Ishikawa (cell line): ENCODE results near the gene GYG2.

Experiments
- CEBPB ChIP-seq: IDR thresholded peaks from 2 replicates; pipeline ENCODE4 v1.6.1; 2012
- CREB1 ChIP-seq: IDR thresholded peaks from 2 replicates; pipeline ENCODE4 v1.6.1; 2012; ENCODE audit warnings: low read depth
- EGR1 ChIP-seq: IDR thresholded peaks from 2 replicates; pipeline ENCODE4 v1.6.1; 2012
- EP300 ChIP-seq: IDR thresholded peaks from 2 replicates; pipeline ENCODE4 v1.6.1; 2012; ENCODE audit warnings: borderline replicate concordance
- FOXM1 ChIP-seq: IDR thresholded peaks from 2 replicates; pipeline ENCODE4 v1.6.1; 2012; ENCODE audit warnings: low read depth, borderline replicate concordance
- RAD21 ChIP-seq: IDR thresholded peaks from 2 replicates; pipeline ENCODE4 v1.6.1; 2012; ENCODE audit warnings: low read depth
- TAF1 ChIP-seq: IDR thresholded peaks from 2 replicates; pipeline ENCODE4 v1.6.1; 2012; ENCODE audit warnings: low read depth, mild to moderate bottlenecking
- TEAD4 ChIP-seq: IDR thresholded peaks from 2 replicates; pipeline ENCODE4 v1.6.1; 2012
- YY1 ChIP-seq: IDR thresholded peaks from 2 replicates; pipeline ENCODE4 v1.6.1; 2012; ENCODE audit warnings: low read depth
- ZBTB7A ChIP-seq: IDR thresholded peaks from 2 replicates; pipeline ENCODE4 v1.6.1; 2012; ENCODE audit warnings: low read depth
- TF ChIP-seq, protein P1 (sequence below): IDR thresholded peaks from 2 replicates; pipeline ENCODE4 v1.6.1; 2012; ENCODE audit warnings: low read depth, mild to moderate bottlenecking
- TF ChIP-seq, protein P2 (sequence below): IDR thresholded peaks from 2 replicates; pipeline ENCODE4 v1.6.1; 2012
- TF ChIP-seq, protein P3 (sequence below): IDR thresholded peaks from 2 replicates; pipeline ENCODE4 v1.6.1; 2012

DNA sequence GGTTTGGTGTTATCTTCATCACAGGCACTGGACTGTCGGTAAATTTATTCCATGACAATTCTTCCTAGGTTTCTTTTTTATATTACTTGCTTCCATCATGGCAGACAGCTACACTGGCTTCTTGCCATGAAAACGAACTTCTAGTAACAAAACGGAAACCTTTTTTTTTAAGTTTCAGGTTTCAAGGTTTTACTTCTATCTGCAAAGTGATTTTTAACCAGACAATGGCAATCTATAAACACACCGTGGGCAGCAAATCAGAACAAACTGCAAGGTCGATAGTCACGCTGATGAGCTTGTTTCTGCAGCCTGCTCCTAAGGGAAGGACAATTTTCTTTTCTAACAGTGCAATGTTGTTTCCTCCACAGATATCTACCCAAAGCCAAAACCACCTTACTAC is 47.0 kb upstream of the GYG2 start:
- TF ChIP-seq EP300 (no peak), RAD21 (no peak), CEBPB (no peak), CREB1 (no peak), EGR1 (no peak), ZBTB7A (no peak), TAF1 (no peak), FOXM1 (no peak), TEAD4 (no peak), YY1 (no peak)
- TF ChIP-seq, protein P1, sequence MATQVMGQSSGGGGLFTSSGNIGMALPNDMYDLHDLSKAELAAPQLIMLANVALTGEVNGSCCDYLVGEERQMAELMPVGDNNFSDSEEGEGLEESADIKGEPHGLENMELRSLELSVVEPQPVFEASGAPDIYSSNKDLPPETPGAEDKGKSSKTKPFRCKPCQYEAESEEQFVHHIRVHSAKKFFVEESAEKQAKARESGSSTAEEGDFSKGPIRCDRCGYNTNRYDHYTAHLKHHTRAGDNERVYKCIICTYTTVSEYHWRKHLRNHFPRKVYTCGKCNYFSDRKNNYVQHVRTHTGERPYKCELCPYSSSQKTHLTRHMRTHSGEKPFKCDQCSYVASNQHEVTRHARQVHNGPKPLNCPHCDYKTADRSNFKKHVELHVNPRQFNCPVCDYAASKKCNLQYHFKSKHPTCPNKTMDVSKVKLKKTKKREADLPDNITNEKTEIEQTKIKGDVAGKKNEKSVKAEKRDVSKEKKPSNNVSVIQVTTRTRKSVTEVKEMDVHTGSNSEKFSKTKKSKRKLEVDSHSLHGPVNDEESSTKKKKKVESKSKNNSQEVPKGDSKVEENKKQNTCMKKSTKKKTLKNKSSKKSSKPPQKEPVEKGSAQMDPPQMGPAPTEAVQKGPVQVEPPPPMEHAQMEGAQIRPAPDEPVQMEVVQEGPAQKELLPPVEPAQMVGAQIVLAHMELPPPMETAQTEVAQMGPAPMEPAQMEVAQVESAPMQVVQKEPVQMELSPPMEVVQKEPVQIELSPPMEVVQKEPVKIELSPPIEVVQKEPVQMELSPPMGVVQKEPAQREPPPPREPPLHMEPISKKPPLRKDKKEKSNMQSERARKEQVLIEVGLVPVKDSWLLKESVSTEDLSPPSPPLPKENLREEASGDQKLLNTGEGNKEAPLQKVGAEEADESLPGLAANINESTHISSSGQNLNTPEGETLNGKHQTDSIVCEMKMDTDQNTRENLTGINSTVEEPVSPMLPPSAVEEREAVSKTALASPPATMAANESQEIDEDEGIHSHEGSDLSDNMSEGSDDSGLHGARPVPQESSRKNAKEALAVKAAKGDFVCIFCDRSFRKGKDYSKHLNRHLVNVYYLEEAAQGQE: no peak
- TF ChIP-seq, protein P2, sequence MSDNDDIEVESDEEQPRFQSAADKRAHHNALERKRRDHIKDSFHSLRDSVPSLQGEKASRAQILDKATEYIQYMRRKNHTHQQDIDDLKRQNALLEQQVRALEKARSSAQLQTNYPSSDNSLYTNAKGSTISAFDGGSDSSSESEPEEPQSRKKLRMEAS: no peak
- TF ChIP-seq, protein P3, sequence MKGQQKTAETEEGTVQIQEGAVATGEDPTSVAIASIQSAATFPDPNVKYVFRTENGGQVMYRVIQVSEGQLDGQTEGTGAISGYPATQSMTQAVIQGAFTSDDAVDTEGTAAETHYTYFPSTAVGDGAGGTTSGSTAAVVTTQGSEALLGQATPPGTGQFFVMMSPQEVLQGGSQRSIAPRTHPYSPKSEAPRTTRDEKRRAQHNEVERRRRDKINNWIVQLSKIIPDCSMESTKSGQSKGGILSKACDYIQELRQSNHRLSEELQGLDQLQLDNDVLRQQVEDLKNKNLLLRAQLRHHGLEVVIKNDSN: no peak
